ENCODE measurements around the gene ALKBH1.
"Not testable (repeated sequence)": the region's sequence is repeated elsewhere in the genome, so short reads cannot be mapped to it uniquely, and the experiment has no call there.

Gene ALKBH1

GRCh38 chr14:77681196-77682157 lies 26.3 kb downstream of the ALKBH1 start:
- in situ Hi-C loops (cut with HindIII; ENCODE audit: low sequenced_read_pairs): no loop called here
- no peak for TF ChIP-seq CTCF (IDR thresholded peaks at IDR 0.05; ENCODE audit: low read depth, low read length, missing control alignments)
- peak; percentile 27 for DNase-seq (ENCODE audit: low read depth)
- H3K4me3 ChIP-seq (ENCODE audit: low read depth, low read length): no peak overlapping the region

GRCh38 chr14:77674931-77675330 lies 32.9 kb downstream of the ALKBH1 start:
- H3K4me3 ChIP-seq (ENCODE audit: low read depth, low read length): no peak overlapping the region
- in situ Hi-C loops (cut with HindIII; ENCODE audit: low sequenced_read_pairs): no loop called here
- no peak for DNase-seq (ENCODE audit: low read depth)
- no peak for TF ChIP-seq CTCF (IDR thresholded peaks at IDR 0.05; ENCODE audit: low read depth, low read length, missing control alignments)

- TF ChIP-seq CTCF (IDR thresholded peaks at IDR 0.05; ENCODE audit: low read depth, low read length, missing control alignments): no peak
- DNase-seq (ENCODE audit: low read depth): no peak
- in situ Hi-C loops (cut with HindIII; ENCODE audit: low sequenced_read_pairs): no loop called here
- H3K4me3 ChIP-seq (ENCODE audit: low read depth, low read length): no peak overlapping the region
Observed at GRCh38 chr14:77673193-77673592, 34.6 kb downstream of the ALKBH1 start.

- no peak for TF ChIP-seq CTCF (IDR thresholded peaks at IDR 0.05; ENCODE audit: low read depth, low read length, missing control alignments)
- no peak overlapping the region for H3K4me3 ChIP-seq (ENCODE audit: low read depth, low read length)
- in situ Hi-C loops (cut with HindIII; ENCODE audit: low sequenced_read_pairs): no loop called here
- DNase-seq (ENCODE audit: low read depth): no peak
Observed at GRCh38 chr14:77667331-77667730, 40.5 kb downstream of the ALKBH1 start.

- H3K4me3 ChIP-seq (ENCODE audit: low read depth, low read length): no peak overlapping the region
- no peak for TF ChIP-seq CTCF (IDR thresholded peaks at IDR 0.05; ENCODE audit: low read depth, low read length, missing control alignments)
- no peak for DNase-seq (ENCODE audit: low read depth)
- in situ Hi-C loops (cut with HindIII; ENCODE audit: low sequenced_read_pairs): no loop called here
Observed at GRCh38 chr14:77663293-77663692, 44.5 kb downstream of the ALKBH1 start.

GRCh38 chr14:77661562-77661961 lies 46.3 kb downstream of the ALKBH1 start:
- in situ Hi-C loops (cut with HindIII; ENCODE audit: low sequenced_read_pairs): not testable (repeated sequence)

GRCh38 chr14:77660754-77661153 lies 47.1 kb downstream of the ALKBH1 start:
- peak overlapping the region; percentile 4 for H3K4me3 ChIP-seq (ENCODE audit: low read depth, low read length)
- in situ Hi-C loops (cut with HindIII; ENCODE audit: low sequenced_read_pairs): no loop called here
- no peak for DNase-seq (ENCODE audit: low read depth)
- no peak for TF ChIP-seq CTCF (IDR thresholded peaks at IDR 0.05; ENCODE audit: low read depth, low read length, missing control alignments)

More at GRCh38 chr14:77661562-77661961, 46.3 kb downstream of the ALKBH1 start:
- not testable (repeated sequence) for DNase-seq (ENCODE audit: low read depth); H3K4me3 ChIP-seq (ENCODE audit: low read depth, low read length)
